Liver (tissue), 3 donors: ENCODE data around the gene RPUSD4.

ENCODE experiments used
- ATF3 ChIP-seq: IDR thresholded peaks from 2 replicates; pipeline ENCODE4 v1.6.1; 2016; ENCODE audit warnings: antibody characterized with exemption
- EGR1 ChIP-seq, 2 donors: IDR thresholded peaks; 2 replicates each; pipeline ENCODE4 v1.6.1; 2016 to 2018; ENCODE audit warnings: antibody characterized with exemption in 2 of 2, low read depth in 2 of 2
- TF ChIP-seq, protein P1 (sequence below): IDR thresholded peaks from 2 replicates; pipeline ENCODE4 v1.6.1; 2016; ENCODE audit warnings: antibody characterized with exemption
- TF ChIP-seq, protein P2 (sequence below): IDR thresholded peaks from 2 replicates; pipeline ENCODE4 v1.6.1; 2016; ENCODE audit warnings: antibody characterized with exemption, mild to moderate bottlenecking
- TF ChIP-seq, protein P3 (sequence below): fragments of 150-350 bp; IDR thresholded peaks from 2 replicates; pipeline ENCODE4 v1.5.1; 2017; ENCODE audit warnings: improper control_type of control experiment, low read depth, low read length; ENCODE audit not compliant: missing input control
- donor health status: healthy.
- donor health status: healthy.

- TF ChIP-seq, protein P1, sequence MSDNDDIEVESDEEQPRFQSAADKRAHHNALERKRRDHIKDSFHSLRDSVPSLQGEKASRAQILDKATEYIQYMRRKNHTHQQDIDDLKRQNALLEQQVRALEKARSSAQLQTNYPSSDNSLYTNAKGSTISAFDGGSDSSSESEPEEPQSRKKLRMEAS, result no peak
- TF ChIP-seq, protein P2, sequence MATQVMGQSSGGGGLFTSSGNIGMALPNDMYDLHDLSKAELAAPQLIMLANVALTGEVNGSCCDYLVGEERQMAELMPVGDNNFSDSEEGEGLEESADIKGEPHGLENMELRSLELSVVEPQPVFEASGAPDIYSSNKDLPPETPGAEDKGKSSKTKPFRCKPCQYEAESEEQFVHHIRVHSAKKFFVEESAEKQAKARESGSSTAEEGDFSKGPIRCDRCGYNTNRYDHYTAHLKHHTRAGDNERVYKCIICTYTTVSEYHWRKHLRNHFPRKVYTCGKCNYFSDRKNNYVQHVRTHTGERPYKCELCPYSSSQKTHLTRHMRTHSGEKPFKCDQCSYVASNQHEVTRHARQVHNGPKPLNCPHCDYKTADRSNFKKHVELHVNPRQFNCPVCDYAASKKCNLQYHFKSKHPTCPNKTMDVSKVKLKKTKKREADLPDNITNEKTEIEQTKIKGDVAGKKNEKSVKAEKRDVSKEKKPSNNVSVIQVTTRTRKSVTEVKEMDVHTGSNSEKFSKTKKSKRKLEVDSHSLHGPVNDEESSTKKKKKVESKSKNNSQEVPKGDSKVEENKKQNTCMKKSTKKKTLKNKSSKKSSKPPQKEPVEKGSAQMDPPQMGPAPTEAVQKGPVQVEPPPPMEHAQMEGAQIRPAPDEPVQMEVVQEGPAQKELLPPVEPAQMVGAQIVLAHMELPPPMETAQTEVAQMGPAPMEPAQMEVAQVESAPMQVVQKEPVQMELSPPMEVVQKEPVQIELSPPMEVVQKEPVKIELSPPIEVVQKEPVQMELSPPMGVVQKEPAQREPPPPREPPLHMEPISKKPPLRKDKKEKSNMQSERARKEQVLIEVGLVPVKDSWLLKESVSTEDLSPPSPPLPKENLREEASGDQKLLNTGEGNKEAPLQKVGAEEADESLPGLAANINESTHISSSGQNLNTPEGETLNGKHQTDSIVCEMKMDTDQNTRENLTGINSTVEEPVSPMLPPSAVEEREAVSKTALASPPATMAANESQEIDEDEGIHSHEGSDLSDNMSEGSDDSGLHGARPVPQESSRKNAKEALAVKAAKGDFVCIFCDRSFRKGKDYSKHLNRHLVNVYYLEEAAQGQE, result no peak
- TF ChIP-seq, protein P3, sequence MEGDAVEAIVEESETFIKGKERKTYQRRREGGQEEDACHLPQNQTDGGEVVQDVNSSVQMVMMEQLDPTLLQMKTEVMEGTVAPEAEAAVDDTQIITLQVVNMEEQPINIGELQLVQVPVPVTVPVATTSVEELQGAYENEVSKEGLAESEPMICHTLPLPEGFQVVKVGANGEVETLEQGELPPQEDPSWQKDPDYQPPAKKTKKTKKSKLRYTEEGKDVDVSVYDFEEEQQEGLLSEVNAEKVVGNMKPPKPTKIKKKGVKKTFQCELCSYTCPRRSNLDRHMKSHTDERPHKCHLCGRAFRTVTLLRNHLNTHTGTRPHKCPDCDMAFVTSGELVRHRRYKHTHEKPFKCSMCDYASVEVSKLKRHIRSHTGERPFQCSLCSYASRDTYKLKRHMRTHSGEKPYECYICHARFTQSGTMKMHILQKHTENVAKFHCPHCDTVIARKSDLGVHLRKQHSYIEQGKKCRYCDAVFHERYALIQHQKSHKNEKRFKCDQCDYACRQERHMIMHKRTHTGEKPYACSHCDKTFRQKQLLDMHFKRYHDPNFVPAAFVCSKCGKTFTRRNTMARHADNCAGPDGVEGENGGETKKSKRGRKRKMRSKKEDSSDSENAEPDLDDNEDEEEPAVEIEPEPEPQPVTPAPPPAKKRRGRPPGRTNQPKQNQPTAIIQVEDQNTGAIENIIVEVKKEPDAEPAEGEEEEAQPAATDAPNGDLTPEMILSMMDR, result no peak
- TF ChIP-seq EGR1 (IDR thresholded peaks at IDR 0.05; ENCODE audit: low read depth in 2 of 2) (no peak), ATF3 (no peak)
These were observed 59.3 kb downstream of the RPUSD4 start for GRCh38 chr11:126152152-126152551.
